ENCODE measurements around the gene PCLAF.

GRCh38 chr15:64361259-64361658 is 20.0 kb downstream of the PCLAF start:
- no peak for TF ChIP-seq YY1 (IDR thresholded peaks at IDR 0.05; ENCODE audit: insufficient read depth, insufficient read length)
- TF ChIP-seq ZNF274 (IDR thresholded peaks at IDR 0.05; ENCODE audit: low read depth, low read length) = no peak
- TF ChIP-seq SUZ12 (IDR thresholded peaks at IDR 0.05; ENCODE audit: extremely low read depth, insufficient read depth, insufficient read length) = no peak

Data from NT2/D1 (cell line).